Small intestine (tissue), 7 donors: Measurements from ENCODE around the gene TLCD3B. TPM values are rescaled to one million over a fixed set of nuclear protein-coding genes. Genes with fewer than 3 reads are reported as not detected.
A peak's percentile ranks its signal among the peaks of the same experiment; 100 is the strongest.

Source experiments
- DNase-seq, 2 donors: peaks; one replicate each; pipeline versions ENCODE4 v3.0.0 to v3.0.0-alpha.2; 2013
- FAIRE-seq: peaks from 2 replicates; lab custom pipeline; 2012; peaks lifted over from hg19 to GRCh38; lab: Jason Lieb, UNC
- H3K27ac ChIP-seq, 3 donors: one replicate each; pipeline ENCODE4 v1.5.1; 2013; ENCODE audit warnings: low read length in 2 of 3, mild to moderate bottlenecking in 2 of 3, control low read depth in 1 of 3, inconsistent platforms in 1 of 3, low read depth in 1 of 3, moderate library complexity in 1 of 3
- H3K27me3 ChIP-seq, 3 donors: one replicate each; pipeline ENCODE4 v1.6.1; 2013; ENCODE audit warnings: low read length in 3 of 3, inconsistent platforms in 1 of 3; ENCODE audit not compliant: control insufficient read depth in 3 of 3, insufficient read depth in 3 of 3
- H3K36me3 ChIP-seq, 3 donors: one replicate each; pipeline ENCODE4 v1.6.1; 2013; ENCODE audit warnings: low read length in 3 of 3, inconsistent platforms in 1 of 3, low read depth in 1 of 3, mild to moderate bottlenecking in 1 of 3, moderate library complexity in 1 of 3; ENCODE audit not compliant: control insufficient read depth in 3 of 3, insufficient read depth in 2 of 3
- H3K4me1 ChIP-seq, 3 donors: one replicate each; pipeline ENCODE4 v1.6.1; 2013; ENCODE audit warnings: low read length in 2 of 3, inconsistent platforms in 1 of 3, low read depth in 1 of 3, mild to moderate bottlenecking in 1 of 3, moderate library complexity in 1 of 3; ENCODE audit not compliant: control insufficient read depth in 3 of 3, insufficient read depth in 2 of 3
- H3K4me3 ChIP-seq, 3 donors: one replicate each; pipeline ENCODE4 v1.5.1; 2013; ENCODE audit warnings: low read length in 3 of 3, control low read depth in 1 of 3, inconsistent platforms in 1 of 3, low read depth in 1 of 3, mild to moderate bottlenecking in 1 of 3, moderate library complexity in 1 of 3
- H3K9me3 ChIP-seq, 2 donors: one replicate each; pipeline ENCODE4 v1.6.1; 2013; ENCODE audit warnings: low read depth in 1 of 2, low read length in 1 of 2; ENCODE audit not compliant: control insufficient read depth in 2 of 2, insufficient read depth in 1 of 2
- WGBS, 3 donors: extraction: QIAGEN DNeasy Blood & Tissue Kit; methylation state at CpG; one replicate each; pipeline ENCODE4 v1.1.7; 2013; 5-methylcytosine and 5-hydroxymethylcytosine counted together
- polyA plus RNA-seq, 4 donors: library from polyadenylated mRNA; stranded (reverse) in 3 of 4; unstranded in 1 of 4; fragments of 200-250 nt in 3 of 4; fragments of 120-200 nt in 1 of 4; gene quantifications; one replicate each; pipeline versions ENCODE4 v1.2.1 to v1.2.3, GENCODE V29; 2013
- donor health status: healthy with polysubstance abuse.
- donor health status: control.
- donor health status: control.
- donor health status: Bipolar disorder and iron deficiency.
- donor health status: healthy.

TLCD3B gene
- polyA plus RNA-seq, 4 donors, result 0.47 to 1.4 TPM; not detected in 2

GRCh38 chr16:30002614-30003346 lies 28.3 kb downstream of the TLCD3B start:
- FAIRE-seq (no peak), DNase-seq (no peak)
- Histone ChIP-seq H3K27ac (no peak overlapping the region), H3K9me3 (no peaks in the 10 kb centered on the region), H3K4me3 (no peak overlapping the region), H3K27me3 (no peaks in the 10 kb centered on the region), H3K36me3 (peaks cover 0 to 76% (median 4%) of the 10 kb centered on the region in 3 donors), H3K4me1 (peaks cover 0 to 3% (median 0%) of the 10 kb centered on the region in 3 donors)
- 88 to 91% (median 89%) methylated on average over 19 of the region's 19 CpGs for WGBS, 3 donors

DNA sequence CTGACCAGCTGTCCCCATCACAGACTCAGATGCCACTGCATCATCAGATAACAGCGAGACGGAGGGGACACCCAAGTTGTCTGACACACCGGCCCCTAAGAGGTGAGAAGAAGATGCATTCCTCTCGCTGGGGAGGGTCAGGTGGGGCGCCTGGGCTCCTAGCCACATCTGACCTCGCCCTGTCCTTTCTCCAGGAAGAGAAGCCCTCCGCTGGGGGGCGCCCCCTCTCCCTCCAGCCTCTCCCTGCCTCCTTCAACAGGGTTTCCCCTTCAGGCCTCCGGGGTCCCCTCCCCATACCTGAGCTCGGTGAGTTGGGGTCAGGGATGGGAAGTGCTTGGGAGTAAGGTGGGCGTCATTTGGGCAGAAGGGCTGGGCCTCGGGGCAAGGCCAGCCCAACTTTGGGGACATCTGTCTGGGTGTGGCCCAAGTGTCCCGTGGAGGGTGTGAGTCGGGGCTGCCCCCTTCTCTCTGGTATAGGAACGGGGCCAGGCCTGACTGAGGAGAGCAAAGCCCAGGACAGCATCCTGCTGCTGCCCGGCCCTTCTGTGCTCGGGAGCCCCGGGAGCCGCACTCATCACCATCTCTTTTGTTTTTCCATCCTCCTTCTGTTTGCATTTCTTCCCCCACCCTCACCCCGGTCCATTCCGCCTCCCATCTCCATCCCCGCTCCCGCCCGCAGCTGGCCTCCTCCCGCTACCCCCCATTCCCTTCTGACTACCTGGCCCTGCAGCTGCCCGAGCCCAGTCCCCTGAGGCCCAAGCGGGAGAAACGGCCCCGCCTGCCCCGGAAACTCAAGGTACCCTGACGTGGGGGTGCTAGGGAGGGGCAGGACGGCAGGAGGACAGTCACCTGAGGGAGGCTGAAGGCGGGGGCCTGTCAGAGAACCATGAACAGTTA lies 30.1 kb downstream of the TLCD3B start:
- 85 to 88% (median 87%) methylated on average over 30 to 33 of the region's 33 CpGs for WGBS, 3 donors

GRCh38 chr16:29999605-30000004 lies 31.5 kb downstream of the TLCD3B start:
- FAIRE-seq, result no peak
- peaks cover 0 to 63% (median 4%) of the 10 kb centered on the region in 3 donors for H3K36me3 ChIP-seq

More for the DNA sequence above, 30.1 kb downstream of the TLCD3B start:
- Histone ChIP-seq H3K27me3 (no peaks in the 10 kb centered on the region), H3K4me1 (peaks cover 2 to 11% (median 4%) of the 10 kb centered on the region in 3 donors), H3K36me3 (peaks cover 0 to 71% (median 4%) of the 10 kb centered on the region in 3 donors), H3K4me3 (no peak overlapping the region), H3K9me3 (no peaks in the 10 kb centered on the region), H3K27ac (no peak overlapping the region)
- FAIRE-seq (no peak), DNase-seq (no peak)

GRCh38 chr16:29996766-29997250 lies 34.3 kb downstream of the TLCD3B start:
- H3K9me3 ChIP-seq, result no peaks in the 10 kb centered on the region
- H3K27ac ChIP-seq, result peak overlapping the region in 2 of 3 donors; percentile 66 to 97
- no peaks in the 10 kb centered on the region for H3K27me3 ChIP-seq
- H3K4me3 ChIP-seq, result peak overlapping the region; percentile 64 to 90 (median 83)
- 19 to 20% (median 20%) methylated on average over 9 of the region's 9 CpGs for WGBS, 3 donors
- H3K4me1 ChIP-seq, result peaks cover 2 to 20% (median 7%) of the 10 kb centered on the region in 3 donors
- no peak for DNase-seq
- H3K36me3 ChIP-seq, result peaks cover 3 to 59% (median 7%) of the 10 kb centered on the region in 3 donors
- FAIRE-seq, result no peak

More at GRCh38 chr16:29999605-30000004, 31.5 kb downstream of the TLCD3B start:
- H3K9me3 ChIP-seq, result no peaks in the 10 kb centered on the region
- H3K4me1 ChIP-seq, result peaks cover 2 to 12% (median 6%) of the 10 kb centered on the region in 3 donors
- H3K27me3 ChIP-seq, result no peaks in the 10 kb centered on the region
- WGBS, 3 donors, result 89 to 91% (median 90%) methylated on average over 6 of the region's 6 CpGs
- H3K4me3 ChIP-seq, result no peak overlapping the region
- no peak overlapping the region for H3K27ac ChIP-seq
- no peak for DNase-seq

DNA sequence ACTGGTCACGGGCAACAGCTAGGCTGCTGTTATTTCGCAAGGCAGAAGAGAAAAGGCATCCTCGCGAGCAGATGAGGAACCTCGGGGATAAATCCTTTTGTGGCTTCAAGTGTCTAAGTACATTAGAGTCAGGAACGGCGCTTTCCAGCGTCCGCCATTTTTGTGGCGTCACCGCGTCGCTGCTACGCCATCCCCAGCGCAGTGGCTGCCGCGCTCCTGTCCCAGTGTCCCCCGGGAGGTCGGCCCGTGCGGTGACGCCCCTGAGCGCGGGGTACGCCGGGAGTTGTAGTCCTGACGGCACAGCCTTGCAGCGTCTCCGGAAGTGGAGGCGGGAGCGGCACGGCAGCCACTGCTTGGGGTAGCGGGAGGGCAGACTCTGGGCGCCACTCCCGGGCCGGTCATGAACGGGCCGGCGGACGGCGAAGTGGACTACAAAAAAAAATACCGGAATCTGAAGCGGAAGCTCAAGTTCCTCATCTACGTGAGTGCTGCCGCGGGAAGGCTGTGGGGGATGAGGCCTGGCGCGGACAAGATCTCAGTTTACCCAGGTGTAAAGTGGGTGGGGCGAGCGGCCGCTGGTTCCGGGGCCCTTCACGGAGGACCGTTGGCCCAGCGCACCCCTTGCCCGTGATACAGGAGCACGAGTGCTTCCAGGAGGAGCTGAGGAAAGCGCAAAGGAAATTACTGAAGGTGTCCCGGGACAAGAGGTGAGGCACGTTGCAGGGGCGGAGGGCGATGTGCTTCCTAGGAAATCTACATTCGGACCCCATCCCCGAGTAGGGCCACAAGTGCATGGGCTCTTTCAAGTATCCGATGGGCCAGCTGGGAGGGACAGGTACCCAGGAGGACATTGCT lies 34.9 kb downstream of the TLCD3B start, which contains the start of gene INO80E:
Gene INO80E (plus strand): TSS at position 331 of the 855 bp plus-strand sequence. CDS start 70 bp downstream, at position 401.
- no peaks in the 10 kb centered on the region for H3K27me3 ChIP-seq
- DNase-seq, result peak; percentile 97 to 99
- FAIRE-seq, result no peak
- H3K36me3 ChIP-seq, result peaks cover 0 to 59% (median 7%) of the 10 kb centered on the region in 3 donors
- H3K27ac ChIP-seq, result peak within 1 kb of the TSS; percentile 93 to 97 (median 96)
- peaks cover 2 to 20% (median 7%) of the 10 kb centered on the region in 3 donors for H3K4me1 ChIP-seq
- H3K4me3 ChIP-seq, result peak within 1 kb of the TSS; percentile 64 to 90 (median 83)
- H3K9me3 ChIP-seq, result no peaks in the 10 kb centered on the region
- WGBS, 3 donors, result 0 to 1% (median 0%) methylated on average over 65 of the region's 65 CpGs

GRCh38 chr16:29995324-29995910 lies 35.7 kb downstream of the TLCD3B start, which contains the start of gene HIRIP3:
Gene HIRIP3 (minus strand): TSS chr16:29995617. CDS start chr16:29995605, 12 bp downstream.
- Histone ChIP-seq H3K27me3 (no peaks in the 10 kb centered on the region), H3K4me3 (peak within 1 kb of the TSS; percentile 64 to 90 (median 83)), H3K36me3 (peaks cover 2 to 59% (median 9%) of the 10 kb centered on the region in 3 donors), H3K9me3 (no peaks in the 10 kb centered on the region), H3K4me1 (peaks cover 2 to 20% (median 7%) of the 10 kb centered on the region in 3 donors), H3K27ac (peak within 1 kb of the TSS; percentile 93 to 97 (median 96))
- FAIRE-seq, result no peak
- 0 to 1% (median 0%) methylated on average over 53 of the region's 53 CpGs for WGBS, 3 donors
- DNase-seq, result peak; percentile 85 to 93

DNA sequence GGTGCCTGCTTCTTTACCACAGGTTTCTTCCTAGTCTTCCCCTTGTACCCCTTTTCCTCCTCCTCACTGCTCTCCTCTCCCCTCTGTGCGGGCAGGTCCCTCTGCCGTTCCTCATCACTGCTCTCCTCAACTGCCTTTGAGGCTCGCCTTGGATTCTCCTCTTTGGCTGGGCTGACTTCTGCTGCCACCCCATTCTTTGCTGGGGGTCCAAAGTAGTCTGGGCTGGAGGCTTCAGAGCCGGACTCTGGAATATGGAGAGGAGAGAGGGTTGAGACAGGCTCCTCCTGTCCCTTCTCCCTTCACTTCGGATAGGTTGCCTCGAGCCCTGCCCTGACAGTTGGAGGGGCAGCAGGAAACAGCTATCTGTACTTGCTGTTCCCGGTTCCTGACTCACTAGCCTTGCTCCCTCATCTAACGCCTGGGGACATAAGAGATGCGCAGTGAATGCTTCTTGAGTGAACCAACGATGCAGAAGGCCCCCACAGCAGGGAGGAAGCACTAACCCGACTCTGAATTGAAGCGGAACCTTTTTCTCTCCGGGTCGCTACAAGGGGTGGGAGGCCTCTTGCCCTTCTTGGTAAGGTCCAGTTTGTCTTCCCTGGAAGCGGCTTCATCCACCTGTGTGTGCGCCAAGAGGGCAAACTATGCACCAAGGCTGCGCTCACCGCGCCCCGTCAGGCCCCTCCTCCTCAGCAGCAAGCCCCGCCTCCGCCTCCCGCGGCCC lies 36.3 kb downstream of the TLCD3B start:
- DNase-seq, result peak in 1 of 2 donors; percentile 82
- peaks cover 2 to 20% (median 7%) of the 10 kb centered on the region in 3 donors for H3K4me1 ChIP-seq
- H3K27me3 ChIP-seq, result no peaks in the 10 kb centered on the region
- no peaks in the 10 kb centered on the region for H3K9me3 ChIP-seq
- peaks cover 2 to 53% (median 9%) of the 10 kb centered on the region in 3 donors for H3K36me3 ChIP-seq
- 12 to 15% (median 14%) methylated on average over 21 to 24 of the region's 24 CpGs for WGBS, 3 donors
- H3K4me3 ChIP-seq, result peak overlapping the region; percentile 64 to 90 (median 75)
- FAIRE-seq, result no peak
- H3K27ac ChIP-seq, result peak overlapping the region; percentile 93 to 97 (median 96)
